GM18526 (cell line): Measurements from ENCODE around the gene APOA4.

Experiments
- POLR2A ChIP-seq: IDR thresholded peaks from 3 replicates; pipeline ENCODE4 v1.6.1; 2011; ENCODE audit not compliant: insufficient read length; ENCODE audit errors: extremely low read depth

The APOA4 gene

DNA sequence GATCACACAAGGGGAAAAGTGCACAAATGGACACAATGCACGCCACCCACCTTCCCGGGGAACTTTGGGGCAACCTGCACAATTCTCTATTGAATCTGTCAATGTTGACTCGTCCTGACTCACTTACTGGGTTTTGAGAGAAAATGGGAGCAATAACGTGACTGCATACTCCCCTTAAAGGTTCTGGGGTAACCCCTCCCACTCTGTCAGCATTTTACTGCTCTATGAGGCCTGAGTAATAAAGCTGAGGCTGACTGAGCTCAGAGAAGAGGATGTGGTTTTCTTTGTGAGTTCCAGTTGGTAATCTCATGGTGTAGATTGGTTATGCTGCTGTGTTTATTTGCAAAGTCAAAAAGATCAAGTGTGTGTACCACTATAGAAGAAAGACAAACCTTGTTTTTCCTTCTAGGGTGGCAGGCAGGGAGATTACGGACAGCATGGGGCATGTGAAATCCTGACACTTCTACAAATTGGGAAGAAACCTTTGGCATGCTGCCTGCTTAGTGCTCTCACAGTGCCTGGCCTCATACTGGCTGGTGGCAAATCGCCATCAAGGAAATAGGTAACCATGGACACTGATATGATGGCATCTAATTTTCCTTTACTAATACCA is 30.5 kb upstream of the APOA4 start:
- no peak for TF ChIP-seq POLR2A

- no peak for TF ChIP-seq POLR2A
These were observed 29.3 kb upstream of the APOA4 start for GRCh38 chr11:116852261-116853031.

- no peak for TF ChIP-seq POLR2A
These were observed 28.5 kb upstream of the APOA4 start for GRCh38 chr11:116851626-116852025.

DNA sequence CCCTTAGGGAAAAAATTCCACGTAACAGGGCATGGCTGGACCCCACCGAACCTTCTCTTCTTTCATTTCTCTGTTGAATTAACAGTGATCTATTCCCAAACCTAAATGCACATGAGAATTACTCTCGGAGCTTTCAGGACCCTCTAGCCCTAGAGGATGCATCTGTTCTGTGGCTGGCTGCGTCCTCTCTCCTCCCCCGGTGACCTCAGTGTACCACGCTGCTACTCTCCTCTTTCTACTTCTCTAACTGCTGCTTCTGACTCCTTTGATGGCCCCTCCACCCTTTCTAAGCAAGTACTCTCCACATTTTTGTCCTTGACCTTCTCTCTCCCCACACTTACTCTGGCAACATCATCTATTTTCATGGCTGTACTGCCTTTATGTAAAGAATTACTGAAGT is 26.4 kb upstream of the APOA4 start:
- TF ChIP-seq POLR2A, result no peak

DNA sequence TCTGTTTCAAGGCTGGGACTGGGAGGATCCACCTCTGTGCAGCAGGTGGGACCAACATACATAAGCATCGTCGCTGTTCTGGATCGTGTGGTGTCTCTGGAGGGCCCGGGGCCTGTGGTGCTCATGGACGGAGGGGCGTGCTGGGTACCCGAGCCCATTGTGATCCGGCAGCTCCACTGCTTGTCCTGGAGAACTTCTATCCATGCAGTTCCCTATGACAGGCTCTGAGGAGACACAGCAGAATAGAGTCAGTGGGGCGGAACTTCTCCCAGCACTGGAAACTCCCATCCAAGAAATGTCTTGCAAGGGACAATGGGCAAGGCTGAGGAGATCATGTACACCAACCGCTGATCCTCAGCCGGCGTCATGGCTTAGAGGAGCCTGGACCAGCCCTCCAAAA is 26.0 kb upstream of the APOA4 start:
- no peak for TF ChIP-seq POLR2A

GRCh38 chr11:116847612-116848011 is 24.5 kb upstream of the APOA4 start:
- TF ChIP-seq POLR2A, result no peak

DNA sequence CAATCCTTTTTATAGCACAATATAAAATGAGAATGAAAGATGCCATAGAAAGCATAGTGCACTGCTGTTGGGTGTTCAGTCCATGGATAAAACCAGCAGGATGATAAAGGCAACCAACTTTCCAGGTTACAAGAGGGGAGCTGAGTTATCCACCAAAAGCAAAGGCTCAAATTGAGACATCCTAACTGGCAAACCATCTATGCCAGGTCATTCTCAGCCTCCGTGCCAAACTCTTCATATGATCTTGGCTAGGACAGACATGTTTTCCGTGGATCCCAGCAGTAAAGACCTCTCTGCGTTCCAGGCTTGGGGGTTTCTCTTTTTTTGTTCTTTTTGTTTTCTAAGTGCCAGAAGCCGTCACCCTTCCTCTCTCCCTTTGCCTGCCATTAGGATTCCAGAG is 21.6 kb upstream of the APOA4 start:
- no peak for TF ChIP-seq POLR2A

GRCh38 chr11:116843661-116844060 is 20.6 kb upstream of the APOA4 start:
- no peak for TF ChIP-seq POLR2A

- no peak for TF ChIP-seq POLR2A
These were observed 19.8 kb upstream of the APOA4 start for GRCh38 chr11:116842909-116843308.

DNA sequence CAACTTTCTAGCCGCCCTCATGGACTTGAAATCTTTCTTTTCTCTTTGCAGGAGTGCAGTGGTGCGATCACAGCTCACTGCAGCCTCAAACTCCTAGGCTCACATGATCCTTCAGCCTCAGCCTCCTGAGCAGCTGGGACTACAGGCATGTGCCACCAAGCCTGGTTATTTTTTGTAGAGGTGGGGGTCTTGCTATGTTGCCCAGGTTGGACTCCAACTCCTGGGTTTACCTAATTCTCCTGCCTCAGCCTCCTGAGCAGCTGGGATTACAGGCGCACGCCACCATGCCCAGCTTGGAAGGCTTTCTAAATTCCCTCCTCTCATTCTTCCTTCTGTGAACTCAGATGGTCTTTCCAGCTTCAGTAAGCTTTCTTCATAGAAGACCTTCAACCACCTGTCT is 19.0 kb upstream of the APOA4 start:
- no peak for TF ChIP-seq POLR2A

GRCh38 chr11:116840746-116841296 is 17.7 kb upstream of the APOA4 start:
- no peak for TF ChIP-seq POLR2A

GRCh38 chr11:116840224-116840745 is 17.2 kb upstream of the APOA4 start:
- no peak for TF ChIP-seq POLR2A

DNA sequence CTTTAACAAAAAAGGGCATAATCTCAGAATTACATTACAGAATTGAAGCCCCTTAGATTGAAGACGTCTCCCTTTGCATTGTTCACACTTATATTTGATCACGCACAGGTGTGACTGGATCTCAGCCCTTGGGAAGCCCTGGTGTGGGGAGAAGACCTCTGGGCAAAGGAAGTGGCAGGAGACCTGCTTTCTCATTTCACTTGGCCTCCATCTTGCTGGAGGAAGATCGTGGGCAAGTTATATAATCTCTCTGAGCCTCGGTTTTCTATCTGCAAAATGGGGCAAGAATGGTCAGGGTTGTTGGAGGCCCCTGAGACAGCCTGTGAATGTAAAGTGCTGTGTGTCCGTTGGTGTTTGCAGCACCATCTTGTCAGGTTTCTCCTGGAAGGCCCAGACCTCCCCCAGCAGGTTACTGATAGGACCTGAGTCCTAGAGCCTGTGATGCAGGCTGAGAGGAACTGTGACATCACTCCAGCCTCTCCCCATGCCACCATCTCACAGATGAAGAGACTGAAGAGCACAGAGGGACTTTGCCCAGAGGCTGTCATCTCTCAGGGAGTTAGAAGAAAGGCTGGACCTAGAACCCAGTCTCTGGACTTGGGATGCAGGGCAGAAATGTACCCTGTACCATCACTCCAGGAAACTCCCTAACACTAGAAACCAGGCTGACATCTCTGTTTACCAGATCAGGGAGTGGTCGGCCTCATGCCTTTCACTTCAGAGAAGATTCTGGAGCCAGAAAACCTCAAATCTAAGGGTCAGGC is 15.4 kb upstream of the APOA4 start:
- TF ChIP-seq POLR2A, result no peak

DNA sequence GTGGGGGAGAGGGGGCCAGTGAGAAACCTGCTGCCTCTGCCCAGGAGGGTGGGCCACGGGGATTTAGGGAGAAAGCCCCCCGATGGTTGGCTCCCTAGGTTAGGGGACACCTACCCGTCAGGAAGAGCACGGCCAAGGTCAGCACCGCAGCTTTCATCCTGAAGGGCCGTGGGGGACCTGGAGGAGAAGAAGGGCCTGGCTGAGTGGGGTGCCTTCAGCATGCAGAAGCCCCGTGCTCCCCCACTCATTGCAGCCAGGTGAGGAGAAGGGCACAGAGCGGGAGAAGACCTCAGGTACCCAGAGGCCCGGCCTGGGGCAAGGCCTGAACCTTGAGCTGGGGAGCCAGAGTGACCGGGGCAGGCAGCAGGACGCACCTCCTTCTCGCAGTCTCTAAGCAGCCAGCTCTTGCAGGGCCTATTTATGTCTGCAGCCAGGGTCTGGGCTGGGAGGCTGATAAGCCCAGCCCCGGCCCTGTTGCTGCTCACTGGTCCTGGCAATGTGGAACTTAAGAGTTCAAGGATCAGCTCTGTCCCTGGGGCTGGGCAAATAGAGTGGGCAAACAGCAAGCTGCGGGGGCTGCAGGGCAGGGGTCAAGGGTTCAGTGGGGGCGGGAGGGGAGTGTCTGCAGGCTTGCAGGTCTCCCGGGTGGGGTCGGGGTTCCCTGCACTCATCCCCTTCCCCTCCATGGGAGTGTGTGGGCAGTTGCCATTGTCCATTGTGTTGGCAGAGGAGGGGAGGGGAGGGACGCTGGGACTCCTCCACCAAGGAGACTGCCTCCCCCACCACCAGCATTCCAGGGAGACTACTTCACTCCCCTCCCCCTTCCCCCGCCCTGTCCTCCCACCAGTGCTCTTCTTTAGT is 14.4 kb upstream of the APOA4 start, which contains the start of gene APOA1:
Gene APOA1, minus strand, starts transcription at position 392 of the 861 bp plus-strand sequence. Its CDS starts 235 bp downstream, at position 157.
- no peak for TF ChIP-seq POLR2A

DNA sequence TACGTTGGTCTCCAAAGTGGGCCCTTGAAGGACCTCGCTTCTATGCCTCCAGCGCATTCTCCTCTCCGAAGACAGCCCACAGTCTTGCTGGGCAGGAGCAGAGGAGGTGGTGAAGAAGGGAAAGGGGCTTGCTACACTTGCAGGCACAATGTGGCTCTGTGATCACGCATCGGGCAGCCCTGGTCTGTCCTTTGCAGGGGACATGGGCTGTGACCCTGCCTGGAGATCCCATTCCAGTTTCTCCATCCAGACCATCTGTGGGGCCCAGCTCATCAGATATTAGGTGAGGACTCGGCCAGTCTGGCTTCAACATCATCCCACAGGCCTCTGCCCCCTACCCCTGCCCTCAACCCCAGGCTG is 13.5 kb upstream of the APOA4 start:
- TF ChIP-seq POLR2A, result no peak
